Measurements from ENCODE around the gene GRHL3.

DNA sequence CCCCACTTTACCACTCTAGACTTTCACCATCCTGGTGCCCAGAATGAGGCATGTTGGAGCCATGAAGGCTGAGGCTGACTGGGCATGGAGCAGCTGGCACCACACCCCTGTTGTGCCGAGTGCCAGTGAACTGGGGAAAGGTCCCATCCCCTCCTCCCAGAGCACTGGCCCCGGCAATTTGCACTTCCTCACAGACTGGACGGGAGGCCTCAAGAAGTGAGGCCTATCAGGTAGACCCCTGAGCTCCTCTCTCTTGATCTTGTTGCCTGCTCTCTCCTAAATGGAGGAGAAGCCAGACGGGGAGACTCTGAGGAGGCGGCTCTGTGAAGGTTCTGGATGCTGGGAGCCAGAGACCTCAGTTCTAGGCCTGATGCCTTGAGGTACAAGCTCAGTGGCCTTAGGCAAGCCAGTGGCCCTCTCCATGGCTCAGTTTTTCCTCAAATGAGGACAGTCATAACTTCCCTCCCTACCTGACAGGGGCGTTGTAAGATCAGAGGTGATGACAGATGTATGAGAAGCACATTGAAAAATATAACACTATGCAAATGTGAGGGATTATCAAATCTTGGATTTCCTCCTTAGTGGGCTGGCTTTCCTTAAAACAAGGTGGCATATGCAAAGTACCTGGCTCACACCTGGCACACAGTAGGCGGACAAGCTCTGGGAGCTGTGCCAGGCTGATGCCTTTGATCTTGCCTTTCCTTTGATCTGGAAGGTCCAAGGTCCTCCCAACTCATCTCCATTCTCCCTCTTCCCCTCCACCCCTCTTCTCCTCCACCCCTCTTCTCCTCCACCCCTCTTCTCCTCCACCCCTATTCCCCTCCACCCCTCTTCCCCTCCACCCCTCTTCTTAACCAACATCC, 6.7 kb downstream of the GRHL3 start:
- TF ChIP-seq ZNF138 (CRISPR knock-in tag; conservative IDR thresholded peaks at IDR 0.05) (no peak), NFATC4 (CRISPR knock-in tag; IDR thresholded peaks at IDR 0.05) (no peak)
- TF ChIP-seq, protein P1, sequence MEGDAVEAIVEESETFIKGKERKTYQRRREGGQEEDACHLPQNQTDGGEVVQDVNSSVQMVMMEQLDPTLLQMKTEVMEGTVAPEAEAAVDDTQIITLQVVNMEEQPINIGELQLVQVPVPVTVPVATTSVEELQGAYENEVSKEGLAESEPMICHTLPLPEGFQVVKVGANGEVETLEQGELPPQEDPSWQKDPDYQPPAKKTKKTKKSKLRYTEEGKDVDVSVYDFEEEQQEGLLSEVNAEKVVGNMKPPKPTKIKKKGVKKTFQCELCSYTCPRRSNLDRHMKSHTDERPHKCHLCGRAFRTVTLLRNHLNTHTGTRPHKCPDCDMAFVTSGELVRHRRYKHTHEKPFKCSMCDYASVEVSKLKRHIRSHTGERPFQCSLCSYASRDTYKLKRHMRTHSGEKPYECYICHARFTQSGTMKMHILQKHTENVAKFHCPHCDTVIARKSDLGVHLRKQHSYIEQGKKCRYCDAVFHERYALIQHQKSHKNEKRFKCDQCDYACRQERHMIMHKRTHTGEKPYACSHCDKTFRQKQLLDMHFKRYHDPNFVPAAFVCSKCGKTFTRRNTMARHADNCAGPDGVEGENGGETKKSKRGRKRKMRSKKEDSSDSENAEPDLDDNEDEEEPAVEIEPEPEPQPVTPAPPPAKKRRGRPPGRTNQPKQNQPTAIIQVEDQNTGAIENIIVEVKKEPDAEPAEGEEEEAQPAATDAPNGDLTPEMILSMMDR (IDR thresholded peaks at IDR 0.05) = no peak
